Neural cell (in vitro differentiated cells): ENCODE results near the gene ELP4. TPM values are rescaled to one million over a fixed set of nuclear protein-coding genes. Genes with fewer than 3 reads are reported as not detected.

ENCODE experiments used
- H2AFZ ChIP-seq: fragments of 200-600, 300-800 bp; sonication (generic), shearing (Covaris generic); 2 replicates; pipeline ENCODE4 v1.6.0; 2014; ENCODE audit warnings: low read depth, mild to moderate bottlenecking, antibody characterized with exemption, low read length, moderate library complexity
- H3F3A ChIP-seq: fragments of 200-600 bp; shearing (Covaris generic); 2 replicates; pipeline ENCODE4 v1.6.1; 2016; ENCODE audit warnings: mild to moderate bottlenecking, moderate library complexity, mixed read lengths, antibody characterized with exemption, low read length; ENCODE audit not compliant: insufficient read depth, poor library complexity, severe bottlenecking
- H3K27ac ChIP-seq: fragments of 200-600, 300-800 bp; sonication (generic), shearing (Covaris generic); 2 replicates; pipeline ENCODE4 v1.5.1; 2014; ENCODE audit warnings: mild to moderate bottlenecking, low read length, moderate library complexity
- H3K27me3 ChIP-seq: fragments of 300-800, 200-600 bp; sonication (generic), shearing (Covaris generic); 2 replicates; pipeline ENCODE4 v1.6.0; 2014; ENCODE audit warnings: mild to moderate bottlenecking, low read depth, low read length, moderate library complexity; ENCODE audit not compliant: insufficient read depth
- H3K36me3 ChIP-seq: fragments of 300-800, 200-600 bp; sonication (generic), shearing (Covaris generic); 2 replicates; pipeline ENCODE4 v1.5.1; 2014; ENCODE audit warnings: mild to moderate bottlenecking, antibody characterized with exemption, low read length, moderate library complexity; ENCODE audit not compliant: insufficient read depth
- H3K4me2 ChIP-seq: fragments of 300-800, 200-600 bp; sonication (generic), shearing (Covaris generic); 2 replicates; pipeline ENCODE4 v1.6.0; 2014; ENCODE audit warnings: mild to moderate bottlenecking, low read length
- H3K4me3 ChIP-seq: fragments of 300-800, 200-600 bp; sonication (generic), shearing (Covaris generic); 2 replicates; pipeline ENCODE4 v1.5.1; 2014; ENCODE audit warnings: mild to moderate bottlenecking, low read length, moderate library complexity
- H3K79me2 ChIP-seq: fragments of 200-600 bp; shearing (Covaris generic); replicated peaks from 2 replicates; pipeline ENCODE4 v1.6.0; 2014; ENCODE audit warnings: mild to moderate bottlenecking, low read length, moderate library complexity; ENCODE audit not compliant: insufficient read depth
- H3K9ac ChIP-seq: fragments of 300-800, 200-600 bp; sonication (generic), shearing (Covaris generic); 2 replicates; pipeline ENCODE4 v1.6.1; 2016; ENCODE audit warnings: mild to moderate bottlenecking, low read length, mixed read lengths
- H3K9me2 ChIP-seq: fragments of 200-600 bp; shearing (Covaris generic); 2 replicates; pipeline ENCODE4 v1.6.1; 2016; ENCODE audit warnings: mild to moderate bottlenecking, low read length, mixed read lengths; ENCODE audit not compliant: insufficient read depth
- H3K9me3 ChIP-seq: fragments of 200-600, 300-800 bp; sonication (generic), shearing (Covaris generic); 2 replicates; pipeline ENCODE4 v1.6.1; 2016; ENCODE audit warnings: mild to moderate bottlenecking, mixed run types, low read length, moderate library complexity, mixed read lengths
- H4K20me1 ChIP-seq: fragments of 200-600 bp; shearing (Covaris generic); 2 replicates; pipeline ENCODE4 v1.6.1; 2016; ENCODE audit warnings: mild to moderate bottlenecking, mixed run types; ENCODE audit not compliant: insufficient read depth
- EP300 ChIP-seq: fragments of 450-650 bp; conservative IDR thresholded peaks from 2 replicates; pipeline ENCODE4 v1.6.1; 2014; ENCODE audit warnings: antibody characterized with exemption, mild to moderate bottlenecking, moderate library complexity; ENCODE audit not compliant: poor library complexity, severe bottlenecking
- EZH2 ChIP-seq: fragments of 200-600, 300-800 bp; shearing (Covaris generic), sonication (generic); IDR thresholded peaks from 2 replicates; pipeline ENCODE4 v1.6.1; 2014; ENCODE audit warnings: antibody characterized with exemption, low read length, borderline replicate concordance, mild to moderate bottlenecking; ENCODE audit not compliant: insufficient read depth, poor library complexity, severe bottlenecking
- MXI1 ChIP-seq: fragments of 450-650 bp; conservative IDR thresholded peaks from 2 replicates; pipeline ENCODE4 v1.6.1; 2014; ENCODE audit warnings: antibody characterized with exemption, mild to moderate bottlenecking; ENCODE audit not compliant: poor library complexity, severe bottlenecking
- POLR2AphosphoS5 ChIP-seq: IDR thresholded peaks from 2 replicates; pipeline ENCODE4 v1.6.1; 2012
- RAD21 ChIP-seq: fragments of 450-650 bp; conservative IDR thresholded peaks from 2 replicates; pipeline ENCODE4 v1.6.1; 2014; ENCODE audit warnings: antibody characterized with exemption, mild to moderate bottlenecking, moderate library complexity
- SMC3 ChIP-seq: fragments of 450-650 bp; conservative IDR thresholded peaks from 2 replicates; pipeline ENCODE4 v1.6.1; 2014; ENCODE audit warnings: antibody characterized with exemption, mild to moderate bottlenecking, moderate library complexity; ENCODE audit not compliant: poor library complexity
- TAF1 ChIP-seq: IDR thresholded peaks from 2 replicates; pipeline ENCODE4 v1.6.1; 2012; ENCODE audit warnings: low read depth
- polyA plus RNA-seq: library from polyadenylated mRNA; depleted of rRNA; stranded (reverse); fragments of >200 nt; gene quantifications from 2 replicates; pipeline ENCODE4 v1.2.3, GENCODE V29; 2014
- TF ChIP-seq, protein P1 (sequence below): fragments of 450-650 bp; IDR thresholded peaks from 2 replicates; pipeline ENCODE4 v1.5.1; 2014; ENCODE audit warnings: antibody characterized with exemption, mild to moderate bottlenecking, moderate library complexity; ENCODE audit not compliant: poor library complexity, severe bottlenecking
- TF ChIP-seq, protein P2 (sequence below): IDR thresholded peaks from 2 replicates; pipeline ENCODE4 v1.6.1; 2012; ENCODE audit warnings: borderline replicate concordance

Gene ELP4
- polyA plus RNA-seq, 1 donor from 2014 or later = 30.4 TPM

DNA sequence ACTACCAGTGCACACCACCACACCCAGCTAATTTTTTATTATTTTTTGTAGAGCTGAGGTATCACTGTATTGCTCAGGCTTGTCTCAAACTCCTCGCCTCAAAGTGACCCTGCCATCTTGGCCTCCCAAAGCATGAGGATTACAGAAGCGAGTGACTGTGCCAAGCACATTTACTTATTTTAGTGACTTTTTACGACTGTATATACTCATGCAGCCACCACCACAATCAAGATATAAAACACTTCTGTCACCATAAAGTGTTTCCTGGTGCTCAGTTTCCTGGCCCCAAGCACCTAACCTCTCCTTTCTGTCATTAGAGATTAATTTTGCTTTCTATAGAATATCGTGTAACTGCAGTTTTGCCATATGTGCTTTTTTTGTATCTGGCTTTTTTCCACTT is 25.9 kb downstream of the ELP4 start:
- Histone ChIP-seq H3K9me2 (no peaks in the 10 kb centered on the region), H2AFZ (no peak overlapping the region), H3K4me2 (no peak overlapping the region), H3K79me2 (no peaks in the 10 kb centered on the region), H3K27me3 (no peaks in the 10 kb centered on the region), H3K36me3 (no peaks in the 10 kb centered on the region), H4K20me1 (no peaks in the 10 kb centered on the region), H3K4me3 (no peak overlapping the region), H3F3A (no peaks in the 10 kb centered on the region), H3K9me3 (no peaks in the 10 kb centered on the region), H3K27ac (no peak overlapping the region), H3K9ac (no peak overlapping the region)
- TF ChIP-seq POLR2AphosphoS5 = no peak
- no peak for TF ChIP-seq RAD21

DNA sequence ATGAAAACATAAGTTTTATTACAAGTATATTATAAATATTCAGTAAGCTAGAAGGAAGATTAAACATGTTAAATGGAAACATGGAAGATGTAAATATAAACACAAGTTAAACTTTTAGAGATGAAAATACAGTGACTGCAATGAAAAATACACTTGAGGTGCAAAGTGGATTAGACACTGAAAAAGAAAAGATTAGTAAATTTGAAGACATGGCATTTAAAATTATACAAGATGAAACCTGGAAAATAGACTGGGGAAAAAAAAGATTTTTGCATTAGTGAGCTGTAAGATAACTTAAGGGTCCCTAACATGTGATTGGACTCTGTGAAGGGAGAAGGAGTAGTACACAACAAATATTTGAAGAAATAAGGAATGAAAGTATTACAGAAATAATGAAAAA is 33.3 kb downstream of the ELP4 start:
- no peaks in the 10 kb centered on the region for H3F3A ChIP-seq
- no peak overlapping the region for H3K9ac ChIP-seq
- no peaks in the 10 kb centered on the region for H3K79me2 ChIP-seq
- peaks cover 3% of the 10 kb centered on the region for H3K9me3 ChIP-seq
- no peaks in the 10 kb centered on the region for H3K27me3 ChIP-seq
- no peak overlapping the region for H2AFZ ChIP-seq
- no peaks in the 10 kb centered on the region for H3K9me2 ChIP-seq
- H3K4me2 ChIP-seq = no peak overlapping the region
- no peak overlapping the region for H3K4me3 ChIP-seq
- no peak overlapping the region for H3K27ac ChIP-seq
- H3K36me3 ChIP-seq = peaks cover 5% of the 10 kb centered on the region
- TF ChIP-seq, protein P1, sequence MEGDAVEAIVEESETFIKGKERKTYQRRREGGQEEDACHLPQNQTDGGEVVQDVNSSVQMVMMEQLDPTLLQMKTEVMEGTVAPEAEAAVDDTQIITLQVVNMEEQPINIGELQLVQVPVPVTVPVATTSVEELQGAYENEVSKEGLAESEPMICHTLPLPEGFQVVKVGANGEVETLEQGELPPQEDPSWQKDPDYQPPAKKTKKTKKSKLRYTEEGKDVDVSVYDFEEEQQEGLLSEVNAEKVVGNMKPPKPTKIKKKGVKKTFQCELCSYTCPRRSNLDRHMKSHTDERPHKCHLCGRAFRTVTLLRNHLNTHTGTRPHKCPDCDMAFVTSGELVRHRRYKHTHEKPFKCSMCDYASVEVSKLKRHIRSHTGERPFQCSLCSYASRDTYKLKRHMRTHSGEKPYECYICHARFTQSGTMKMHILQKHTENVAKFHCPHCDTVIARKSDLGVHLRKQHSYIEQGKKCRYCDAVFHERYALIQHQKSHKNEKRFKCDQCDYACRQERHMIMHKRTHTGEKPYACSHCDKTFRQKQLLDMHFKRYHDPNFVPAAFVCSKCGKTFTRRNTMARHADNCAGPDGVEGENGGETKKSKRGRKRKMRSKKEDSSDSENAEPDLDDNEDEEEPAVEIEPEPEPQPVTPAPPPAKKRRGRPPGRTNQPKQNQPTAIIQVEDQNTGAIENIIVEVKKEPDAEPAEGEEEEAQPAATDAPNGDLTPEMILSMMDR = no peak
- TF ChIP-seq TAF1 (no peak), SMC3 (no peak), RAD21 (no peak), MXI1 (no peak), EP300 (no peak), EZH2 (no peak), POLR2AphosphoS5 (no peak)
- TF ChIP-seq, protein P2, sequence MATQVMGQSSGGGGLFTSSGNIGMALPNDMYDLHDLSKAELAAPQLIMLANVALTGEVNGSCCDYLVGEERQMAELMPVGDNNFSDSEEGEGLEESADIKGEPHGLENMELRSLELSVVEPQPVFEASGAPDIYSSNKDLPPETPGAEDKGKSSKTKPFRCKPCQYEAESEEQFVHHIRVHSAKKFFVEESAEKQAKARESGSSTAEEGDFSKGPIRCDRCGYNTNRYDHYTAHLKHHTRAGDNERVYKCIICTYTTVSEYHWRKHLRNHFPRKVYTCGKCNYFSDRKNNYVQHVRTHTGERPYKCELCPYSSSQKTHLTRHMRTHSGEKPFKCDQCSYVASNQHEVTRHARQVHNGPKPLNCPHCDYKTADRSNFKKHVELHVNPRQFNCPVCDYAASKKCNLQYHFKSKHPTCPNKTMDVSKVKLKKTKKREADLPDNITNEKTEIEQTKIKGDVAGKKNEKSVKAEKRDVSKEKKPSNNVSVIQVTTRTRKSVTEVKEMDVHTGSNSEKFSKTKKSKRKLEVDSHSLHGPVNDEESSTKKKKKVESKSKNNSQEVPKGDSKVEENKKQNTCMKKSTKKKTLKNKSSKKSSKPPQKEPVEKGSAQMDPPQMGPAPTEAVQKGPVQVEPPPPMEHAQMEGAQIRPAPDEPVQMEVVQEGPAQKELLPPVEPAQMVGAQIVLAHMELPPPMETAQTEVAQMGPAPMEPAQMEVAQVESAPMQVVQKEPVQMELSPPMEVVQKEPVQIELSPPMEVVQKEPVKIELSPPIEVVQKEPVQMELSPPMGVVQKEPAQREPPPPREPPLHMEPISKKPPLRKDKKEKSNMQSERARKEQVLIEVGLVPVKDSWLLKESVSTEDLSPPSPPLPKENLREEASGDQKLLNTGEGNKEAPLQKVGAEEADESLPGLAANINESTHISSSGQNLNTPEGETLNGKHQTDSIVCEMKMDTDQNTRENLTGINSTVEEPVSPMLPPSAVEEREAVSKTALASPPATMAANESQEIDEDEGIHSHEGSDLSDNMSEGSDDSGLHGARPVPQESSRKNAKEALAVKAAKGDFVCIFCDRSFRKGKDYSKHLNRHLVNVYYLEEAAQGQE = no peak
- H4K20me1 ChIP-seq = no peaks in the 10 kb centered on the region

DNA sequence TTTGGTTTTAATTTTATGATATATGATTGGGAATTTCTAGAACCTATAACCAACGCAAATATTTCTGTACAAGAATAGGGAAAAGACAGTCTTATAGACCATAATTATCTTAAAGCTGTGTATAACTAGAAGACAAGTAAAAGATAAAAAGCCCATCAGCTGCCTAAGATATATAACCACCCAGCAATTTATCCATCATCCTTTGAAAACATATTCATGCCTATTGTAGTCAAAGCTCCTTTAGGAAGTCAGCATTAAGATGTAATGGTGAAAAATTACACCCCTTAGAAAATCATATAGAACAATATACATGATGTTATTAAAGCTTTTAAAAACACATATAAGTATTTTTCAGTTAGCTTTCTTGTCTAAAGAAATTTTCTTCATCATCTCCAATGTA is 46.4 kb downstream of the ELP4 start:
- H3K4me3 ChIP-seq = peak overlapping the region; percentile 39
- no peaks in the 10 kb centered on the region for H3K9me2 ChIP-seq
- H3K27me3 ChIP-seq = no peaks in the 10 kb centered on the region
- H3K36me3 ChIP-seq = no peaks in the 10 kb centered on the region
- peak overlapping the region; percentile 14 for H3K9ac ChIP-seq
- TF ChIP-seq EP300 (peak; percentile 64), POLR2AphosphoS5 (peak; percentile 54)
- TF ChIP-seq, protein P2 = no peak
- peak overlapping the region; percentile 76 for H3K4me2 ChIP-seq
- no peaks in the 10 kb centered on the region for H3F3A ChIP-seq
- peaks cover 4% of the 10 kb centered on the region for H3K9me3 ChIP-seq
- no peak overlapping the region for H2AFZ ChIP-seq
- H3K27ac ChIP-seq = peak overlapping the region; percentile 83
- no peaks in the 10 kb centered on the region for H4K20me1 ChIP-seq
- no peaks in the 10 kb centered on the region for H3K79me2 ChIP-seq
